Activated T-cell treated with anti-CD3 and anti-CD28 coated beads, Interleukin-2, amount 50 U/mL, for 4 hours (primary cell): ENCODE data around the gene SDCCAG8. TPM values are rescaled to one million over a fixed set of nuclear protein-coding genes. Genes with fewer than 3 reads are reported as not detected.

Experiments
- ATAC-seq, 2 donors: fragments of 200-7000 bp; cut with Tn5 transposase; one replicate each; pipeline ENCODE4 v1.10.0; 2021
- DNase-seq: peaks from one replicate; pipeline ENCODE4 v3.0.0-alpha.2; 2020
- H3K27me3 Mint-ChIP-seq: one replicate; pipeline ENCODE4 v1.8.0; 2021; ENCODE audit warnings: low read depth, mixed read lengths
- H3K36me3 Mint-ChIP-seq: one replicate; pipeline ENCODE4 v1.8.0; 2022; ENCODE audit warnings: mixed read lengths; ENCODE audit not compliant: insufficient read depth
- H3K4me1 Mint-ChIP-seq: one replicate; pipeline ENCODE4 v1.8.0; 2021; ENCODE audit warnings: low read depth, mixed read lengths
- H3K4me3 Mint-ChIP-seq: one replicate; pipeline ENCODE4 v1.8.0; 2021; ENCODE audit warnings: mild to moderate bottlenecking, moderate library complexity, mixed read lengths
- H3K9me3 Mint-ChIP-seq: one replicate; pipeline ENCODE4 v1.8.0; 2021; ENCODE audit warnings: mixed read lengths
- total RNA-seq, 3 donors: library from RNA; stranded (reverse); gene quantifications; one replicate each; pipeline ENCODE4 v1.2.1, GENCODE V29; 2021

The SDCCAG8 gene
- total RNA-seq, 3 donors from 2014 or later, result 8.2 to 14.4 (median 11.6) TPM

- Mint-ChIP-seq H3K4me1 (peaks cover 27% of the 10 kb centered on the region), H3K36me3 (peaks cover 52% of the 10 kb centered on the region), H3K9me3 (peaks cover 4% of the 10 kb centered on the region), H3K27me3 (no peaks in the 10 kb centered on the region), H3K4me3 (no peak overlapping the region)
- ATAC-seq, result no peak
- no peak for DNase-seq
Measured at GRCh38 chr1:243286409-243287122, 30.7 kb downstream of the SDCCAG8 start.

- peaks cover 5% of the 10 kb centered on the region for H3K9me3 Mint-ChIP-seq
- no peaks in the 10 kb centered on the region for H3K27me3 Mint-ChIP-seq
- H3K4me1 Mint-ChIP-seq, result peaks cover 27% of the 10 kb centered on the region
- no peak overlapping the region for H3K4me3 Mint-ChIP-seq
- ATAC-seq (no peak), DNase-seq (no peak)
- H3K36me3 Mint-ChIP-seq, result peaks cover 54% of the 10 kb centered on the region
Measured at GRCh38 chr1:243287123-243287460, 31.3 kb downstream of the SDCCAG8 start.

- no peak for DNase-seq
- Mint-ChIP-seq H3K9me3 (peaks cover 8% of the 10 kb centered on the region), H3K4me1 (peaks cover 27% of the 10 kb centered on the region), H3K36me3 (peaks cover 53% of the 10 kb centered on the region), H3K27me3 (no peaks in the 10 kb centered on the region), H3K4me3 (peak overlapping the region; percentile 34)
- peak; percentile 94 for ATAC-seq
Measured at GRCh38 chr1:243287652-243288051, 31.8 kb downstream of the SDCCAG8 start.

- ATAC-seq, result no peak
- peak overlapping the region; percentile 34 for H3K4me3 Mint-ChIP-seq
Measured at GRCh38 chr1:243288062-243288461, 32.2 kb downstream of the SDCCAG8 start.

GRCh38 chr1:243291292-243291691, 35.5 kb downstream of the SDCCAG8 start:
- Mint-ChIP-seq H3K36me3 (peaks cover 65% of the 10 kb centered on the region), H3K9me3 (peaks cover 24% of the 10 kb centered on the region), H3K4me3 (no peak overlapping the region), H3K4me1 (peaks cover 31% of the 10 kb centered on the region), H3K27me3 (no peaks in the 10 kb centered on the region)
- ATAC-seq (no peak), DNase-seq (no peak)

More at GRCh38 chr1:243288062-243288461, 32.2 kb downstream of the SDCCAG8 start:
- DNase-seq, result no peak
- Mint-ChIP-seq H3K9me3 (peaks cover 10% of the 10 kb centered on the region), H3K27me3 (no peaks in the 10 kb centered on the region), H3K36me3 (peaks cover 55% of the 10 kb centered on the region), H3K4me1 (peaks cover 27% of the 10 kb centered on the region)

GRCh38 chr1:243292117-243292516, 36.3 kb downstream of the SDCCAG8 start:
- peaks cover 24% of the 10 kb centered on the region for H3K9me3 Mint-ChIP-seq
- peaks cover 26% of the 10 kb centered on the region for H3K4me1 Mint-ChIP-seq
- ATAC-seq (no peak), DNase-seq (no peak)
- no peak overlapping the region for H3K4me3 Mint-ChIP-seq
- peaks cover 70% of the 10 kb centered on the region for H3K36me3 Mint-ChIP-seq
- no peaks in the 10 kb centered on the region for H3K27me3 Mint-ChIP-seq

GRCh38 chr1:243293941-243294722, 38.3 kb downstream of the SDCCAG8 start:
- Mint-ChIP-seq H3K4me1 (peaks cover 14% of the 10 kb centered on the region), H3K36me3 (peaks cover 73% of the 10 kb centered on the region), H3K9me3 (peaks cover 24% of the 10 kb centered on the region), H3K4me3 (no peak overlapping the region), H3K27me3 (no peaks in the 10 kb centered on the region)
- no peak for ATAC-seq
- DNase-seq, result no peak

- Mint-ChIP-seq H3K4me1 (peaks cover 14% of the 10 kb centered on the region), H3K4me3 (no peak overlapping the region), H3K27me3 (no peaks in the 10 kb centered on the region), H3K9me3 (peaks cover 24% of the 10 kb centered on the region), H3K36me3 (peaks cover 67% of the 10 kb centered on the region)
- ATAC-seq (no peak), DNase-seq (no peak)
Measured at GRCh38 chr1:243294723-243295121, 38.9 kb downstream of the SDCCAG8 start.

- Mint-ChIP-seq H3K36me3 (peaks cover 46% of the 10 kb centered on the region), H3K9me3 (peaks cover 19% of the 10 kb centered on the region), H3K27me3 (no peaks in the 10 kb centered on the region), H3K4me3 (no peak overlapping the region), H3K4me1 (peaks cover 14% of the 10 kb centered on the region)
- DNase-seq (no peak), ATAC-seq (no peak)
Measured at GRCh38 chr1:243299069-243299468, 43.2 kb downstream of the SDCCAG8 start.

- peaks cover 36% of the 10 kb centered on the region for H3K36me3 Mint-ChIP-seq
- H3K4me3 Mint-ChIP-seq, result no peak overlapping the region
- H3K27me3 Mint-ChIP-seq, result no peaks in the 10 kb centered on the region
- H3K9me3 Mint-ChIP-seq, result peaks cover 11% of the 10 kb centered on the region
- no peak for ATAC-seq
- no peak for DNase-seq
- no peaks in the 10 kb centered on the region for H3K4me1 Mint-ChIP-seq
Measured at GRCh38 chr1:243301059-243301458, 45.2 kb downstream of the SDCCAG8 start.

GRCh38 chr1:243311809-243312208, 56.0 kb downstream of the SDCCAG8 start:
- Mint-ChIP-seq H3K27me3 (no peaks in the 10 kb centered on the region), H3K9me3 (no peaks in the 10 kb centered on the region), H3K4me1 (no peaks in the 10 kb centered on the region), H3K4me3 (no peak overlapping the region), H3K36me3 (peaks cover 33% of the 10 kb centered on the region)
- no peak for DNase-seq
- no peak for ATAC-seq

GRCh38 chr1:243312952-243313634, 57.3 kb downstream of the SDCCAG8 start:
- DNase-seq, result no peak
- Mint-ChIP-seq H3K4me1 (no peaks in the 10 kb centered on the region), H3K9me3 (no peaks in the 10 kb centered on the region), H3K27me3 (no peaks in the 10 kb centered on the region), H3K4me3 (no peak overlapping the region), H3K36me3 (peaks cover 29% of the 10 kb centered on the region)
- ATAC-seq, result no peak

GRCh38 chr1:243313635-243314536, 58.0 kb downstream of the SDCCAG8 start:
- peaks cover 26% of the 10 kb centered on the region for H3K36me3 Mint-ChIP-seq
- no peaks in the 10 kb centered on the region for H3K9me3 Mint-ChIP-seq
- no peaks in the 10 kb centered on the region for H3K4me1 Mint-ChIP-seq
- DNase-seq (no peak), ATAC-seq (no peak)
- no peaks in the 10 kb centered on the region for H3K27me3 Mint-ChIP-seq
- no peak overlapping the region for H3K4me3 Mint-ChIP-seq

GRCh38 chr1:243315455-243315854, 59.6 kb downstream of the SDCCAG8 start:
- Mint-ChIP-seq H3K9me3 (no peaks in the 10 kb centered on the region), H3K4me1 (no peaks in the 10 kb centered on the region), H3K36me3 (peaks cover 28% of the 10 kb centered on the region), H3K4me3 (no peak overlapping the region), H3K27me3 (no peaks in the 10 kb centered on the region)
- DNase-seq (no peak), ATAC-seq (no peak)
